Adrenal gland (tissue), 5 donors: Measurements from ENCODE around the gene TRAPPC12.
"Not testable (repeated sequence)": the region's sequence is repeated elsewhere in the genome, so short reads cannot be mapped to it uniquely, and the experiment has no call there.

Source experiments
- CTCF ChIP-seq, 6 experiments: fragments of 450-650 bp in 4 of 6; fragments of 200-600 bp in 2 of 6; sonication (generic) in 1 of 6; IDR thresholded peaks; 1 replicate in 5 of 6; 2 replicates in 1 of 6; pipeline versions ENCODE4 v1.5.1 to v1.8.0; 2016 to 2021; ENCODE audit warnings: antibody characterized with exemption in 6 of 6, mild to moderate bottlenecking in 2 of 6, moderate library complexity in 1 of 6
- POLR2A ChIP-seq, 2 donors: fragments of 450-650 bp; IDR thresholded peaks; one replicate each; pipeline ENCODE4 v1.6.1; 2017; ENCODE audit warnings: antibody characterized with exemption in 2 of 2, mild to moderate bottlenecking in 2 of 2, moderate library complexity in 1 of 2
- donor health status: DM: no; HTN: no; CAD: no.

GRCh38 chr2:3496708-3497080 is 117.2 kb downstream of the TRAPPC12 start:
- not testable (repeated sequence) for TF ChIP-seq CTCF, POLR2A (IDR thresholded peaks at IDR 0.05)
